HG03520 (cell line): ENCODE measurements around the gene MUC2.

Experiments used
- ATAC-seq: cut with Tn5 transposase; IDR thresholded peaks from one replicate; pipeline ENCODE4 v1.9.1; 2021; ENCODE audit warnings: mild to moderate bottlenecking, moderate library complexity; ENCODE audit not compliant: unreplicated experiment

The MUC2 gene

GRCh38 chr11:1085440-1086170 lies 10.9 kb downstream of the MUC2 start:
- no peak for ATAC-seq

- ATAC-seq = no peak
Measured at GRCh38 chr11:1086171-1087102, 11.8 kb downstream of the MUC2 start.

GRCh38 chr11:1087279-1087960 lies 12.7 kb downstream of the MUC2 start:
- no peak for ATAC-seq

GRCh38 chr11:1087961-1088926 lies 13.6 kb downstream of the MUC2 start:
- no peak for ATAC-seq

- no peak for ATAC-seq
Measured at GRCh38 chr11:1088927-1089737, 14.5 kb downstream of the MUC2 start.

GRCh38 chr11:1089738-1090599 lies 15.3 kb downstream of the MUC2 start:
- no peak for ATAC-seq

GRCh38 chr11:1090600-1091331 lies 16.1 kb downstream of the MUC2 start:
- no peak for ATAC-seq

GRCh38 chr11:1091332-1092083 lies 16.8 kb downstream of the MUC2 start:
- ATAC-seq = no peak

GRCh38 chr11:1092145-1092670 lies 17.5 kb downstream of the MUC2 start:
- ATAC-seq = no peak

GRCh38 chr11:1092919-1093318 lies 18.2 kb downstream of the MUC2 start:
- ATAC-seq = no peak

GRCh38 chr11:1099519-1100355 lies 25.1 kb downstream of the MUC2 start:
- no peak for ATAC-seq

- ATAC-seq = no peak
Measured at GRCh38 chr11:1100417-1101245, 26.0 kb downstream of the MUC2 start.

GRCh38 chr11:1101318-1102089 lies 26.8 kb downstream of the MUC2 start:
- no peak for ATAC-seq

- no peak for ATAC-seq
Measured at GRCh38 chr11:1102221-1102971, 27.7 kb downstream of the MUC2 start.
